IgD-negative memory B cell (primary cell): ENCODE measurements around the gene LIMS2. TPM values are rescaled to one million over a fixed set of nuclear protein-coding genes. Genes with fewer than 3 reads are reported as not detected.

Experiments
- H3K27ac Mint-ChIP-seq, 3 donors: one replicate each; pipeline ENCODE4 v1.8.0; 2020 to 2022; ENCODE audit warnings: mild to moderate bottlenecking in 3 of 3, mixed read lengths in 3 of 3, moderate library complexity in 1 of 3
- H3K27me3 Mint-ChIP-seq: one replicate; pipeline ENCODE4 v1.8.0; 2021; ENCODE audit warnings: mixed read lengths
- H3K36me3 Mint-ChIP-seq: one replicate; pipeline ENCODE4 v1.8.0; 2020; ENCODE audit warnings: mild to moderate bottlenecking, mixed read lengths
- H3K4me1 Mint-ChIP-seq, 3 donors: one replicate each; pipeline ENCODE4 v1.8.0; 2020 to 2022; ENCODE audit warnings: mixed read lengths in 3 of 3, mild to moderate bottlenecking in 1 of 3
- H3K4me3 Mint-ChIP-seq, 4 donors: one replicate each; pipeline ENCODE4 v1.8.0; 2020 to 2022; ENCODE audit warnings: mild to moderate bottlenecking in 4 of 4, mixed read lengths in 4 of 4, moderate library complexity in 3 of 4
- H3K9me3 Mint-ChIP-seq, 3 donors: one replicate each; pipeline ENCODE4 v1.8.0; 2020 to 2021; ENCODE audit warnings: mixed read lengths in 3 of 3, mild to moderate bottlenecking in 1 of 3
- polyA plus RNA-seq: library from polyadenylated mRNA; unstranded; fragments of 300-500 nt; fragmentation: Illumina TruSeq; gene quantifications from one replicate; pipeline ENCODE4 v1.2.3, GENCODE V29; 2021

Gene LIMS2
- polyA plus RNA-seq, 1 donor from 2014 or later, result 35.1 TPM

DNA sequence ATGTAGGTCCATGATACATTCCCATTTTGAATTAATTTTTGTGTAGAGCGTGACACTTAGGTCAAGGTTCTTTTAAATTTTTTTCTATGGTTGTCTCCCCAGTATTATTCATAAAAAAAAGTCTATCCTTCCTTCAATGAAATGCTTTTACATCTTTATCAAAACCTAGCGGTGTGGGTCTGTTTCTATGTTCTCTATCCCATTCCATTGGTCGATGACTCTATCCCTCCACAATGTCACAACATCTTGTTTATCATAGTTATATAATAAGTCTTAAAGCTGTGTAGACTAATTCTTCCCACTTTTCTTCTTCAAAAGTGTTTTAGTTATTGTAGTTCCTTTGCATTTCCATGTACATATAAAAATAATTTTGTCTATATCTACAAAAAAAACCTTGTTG is 76.6 kb downstream of the LIMS2 start:
- Mint-ChIP-seq H3K36me3 (peaks cover 5% of the 10 kb centered on the region), H3K27ac (no peak overlapping the region), H3K27me3 (peaks cover 2% of the 10 kb centered on the region), H3K4me3 (no peak overlapping the region), H3K9me3 (peaks cover 1 to 12% (median 5%) of the 10 kb centered on the region in 3 donors), H3K4me1 (peaks cover 9 to 17% (median 12%) of the 10 kb centered on the region in 3 donors)

DNA sequence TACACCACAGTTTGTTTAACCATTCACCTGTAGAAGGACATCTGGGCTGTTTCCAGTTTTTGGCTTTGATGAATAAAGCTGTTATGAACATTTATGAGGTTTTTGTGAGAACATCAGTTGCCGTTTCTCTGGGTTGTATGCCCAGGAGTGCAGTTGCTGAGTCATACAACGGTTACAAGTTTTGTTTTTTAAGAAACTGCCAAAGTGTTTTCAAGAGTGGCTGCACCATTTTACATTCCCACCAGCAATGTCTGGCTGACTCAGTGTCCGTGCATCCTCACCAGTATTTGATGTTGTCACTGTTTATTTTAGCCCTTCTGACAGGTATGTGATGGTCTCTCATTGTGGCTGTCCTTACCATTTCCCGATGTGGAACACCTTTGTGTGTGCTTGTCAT is 77.3 kb downstream of the LIMS2 start:
- Mint-ChIP-seq H3K4me1 (peaks cover 9 to 17% (median 12%) of the 10 kb centered on the region in 3 donors), H3K27ac (no peak overlapping the region), H3K4me3 (no peak overlapping the region), H3K36me3 (peaks cover under 1% of the 10 kb centered on the region), H3K9me3 (peaks cover 0 to 7% (median under 1%) of the 10 kb centered on the region in 3 donors), H3K27me3 (peaks cover 2% of the 10 kb centered on the region)

DNA sequence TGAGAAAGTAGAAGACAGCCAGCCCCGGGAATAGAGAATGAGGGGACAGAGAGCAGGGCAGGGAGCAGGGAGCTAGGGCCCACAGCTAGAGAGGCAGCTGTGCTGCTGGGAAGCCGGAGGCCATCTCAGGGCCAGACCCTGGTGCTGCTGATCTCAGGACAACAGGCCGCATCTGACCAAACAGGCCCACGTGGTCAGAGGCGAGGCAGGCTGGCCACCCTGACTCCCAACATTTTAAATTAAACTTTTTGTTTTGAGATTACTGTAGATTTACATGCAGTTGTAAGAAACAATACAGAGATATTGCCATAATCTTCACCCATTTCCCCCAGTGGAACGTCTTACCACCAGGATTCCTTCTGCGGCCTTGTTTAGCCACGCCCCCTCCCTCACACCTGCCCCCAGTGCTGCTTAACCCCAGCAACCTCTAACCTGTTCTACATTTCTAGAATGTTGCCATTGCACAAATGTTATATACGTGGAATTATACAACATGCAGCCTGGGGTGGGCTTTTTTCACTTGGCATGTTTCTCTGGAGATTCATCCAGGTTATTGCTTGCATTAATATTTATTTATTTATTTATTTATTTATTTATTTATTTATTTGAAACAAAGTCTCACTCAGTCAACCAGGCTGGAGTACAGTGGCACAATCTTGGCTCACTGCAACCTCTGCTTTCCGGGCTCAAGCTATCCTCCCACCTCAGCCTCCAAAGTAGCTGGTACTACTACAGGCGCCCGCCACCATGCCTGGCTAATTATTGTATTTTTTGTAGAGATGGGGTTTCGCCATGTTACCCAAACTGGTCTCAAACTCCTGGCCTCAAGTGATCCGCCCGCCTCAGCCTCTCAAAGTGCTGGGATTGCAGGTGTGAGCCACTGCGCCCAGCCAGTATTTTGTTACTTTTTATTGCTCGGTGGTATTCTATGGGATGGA is 78.0 kb downstream of the LIMS2 start:
- Mint-ChIP-seq H3K9me3 (peaks cover 0 to 6% (median 0%) of the 10 kb centered on the region in 3 donors), H3K4me3 (no peak overlapping the region), H3K36me3 (no peaks in the 10 kb centered on the region), H3K27me3 (peaks cover 2% of the 10 kb centered on the region), H3K27ac (no peak overlapping the region), H3K4me1 (peaks cover 9 to 17% (median 12%) of the 10 kb centered on the region in 3 donors)

DNA sequence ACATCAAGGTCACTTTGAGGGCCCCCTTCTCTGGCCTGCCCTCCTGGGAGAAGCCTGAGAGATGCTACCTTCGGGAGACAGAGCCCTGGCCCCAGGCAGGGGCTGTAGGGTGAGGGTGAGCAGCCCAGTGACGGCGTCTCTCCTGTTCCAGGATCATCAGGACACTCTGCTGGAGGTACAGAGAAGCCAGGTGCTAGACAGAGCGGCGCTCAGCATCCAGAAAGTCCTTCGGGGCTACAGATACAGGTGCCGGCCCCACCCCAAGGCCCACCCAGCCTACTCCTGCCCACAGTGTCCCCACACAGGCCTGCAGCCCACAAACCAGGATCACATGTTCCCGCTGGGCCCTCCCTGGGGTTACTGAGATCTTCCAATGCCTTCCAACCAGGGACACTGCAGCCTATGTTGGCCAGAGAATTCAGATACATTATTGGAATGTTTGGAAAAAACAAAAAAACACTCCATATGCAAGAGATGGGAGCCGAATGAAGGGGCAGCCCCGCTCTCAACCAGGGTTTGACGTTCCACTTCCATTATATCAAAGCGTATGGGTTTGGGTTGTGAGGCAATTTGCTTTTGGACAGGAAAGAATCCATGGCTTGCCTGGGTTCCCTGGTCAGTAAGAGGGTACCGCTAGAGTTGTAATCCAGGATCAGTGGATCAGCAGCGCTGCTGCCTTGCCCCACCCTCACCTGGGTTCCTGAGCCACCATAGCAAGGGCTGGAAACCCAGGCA is 78.9 kb downstream of the LIMS2 start:
- Mint-ChIP-seq H3K4me1 (peaks cover 9 to 17% (median 16%) of the 10 kb centered on the region in 3 donors), H3K27ac (no peak overlapping the region), H3K36me3 (no peaks in the 10 kb centered on the region), H3K4me3 (no peak overlapping the region), H3K27me3 (peaks cover 2% of the 10 kb centered on the region), H3K9me3 (peaks cover 0 to 6% (median 0%) of the 10 kb centered on the region in 3 donors)

DNA sequence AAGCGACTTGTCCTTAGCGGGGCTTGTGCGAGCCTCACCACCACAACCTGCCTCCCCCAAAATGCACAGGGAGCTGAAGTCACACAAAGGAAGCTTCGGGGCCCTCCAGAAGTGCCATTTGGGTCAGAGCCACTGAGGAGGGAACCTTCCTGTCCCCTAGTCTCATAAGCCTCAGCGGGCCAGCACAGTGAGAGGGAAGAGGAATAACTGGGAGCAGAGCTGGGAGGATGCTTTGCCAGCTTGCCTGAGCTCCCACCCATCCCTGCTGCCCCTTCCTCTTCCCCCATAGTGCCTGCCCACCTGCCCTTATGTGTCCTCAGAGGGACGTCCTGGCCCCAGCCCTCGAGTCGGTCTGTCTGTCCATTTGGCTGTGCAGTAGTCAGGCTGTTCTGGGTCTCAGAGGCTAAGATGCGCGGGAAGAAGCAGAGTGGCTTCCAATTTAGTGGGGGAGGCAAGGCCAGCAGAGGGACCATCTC is 81.2 kb downstream of the LIMS2 start:
- Mint-ChIP-seq H3K27me3 (no peaks in the 10 kb centered on the region), H3K4me1 (peaks cover 9 to 22% (median 16%) of the 10 kb centered on the region in 3 donors), H3K27ac (no peak overlapping the region), H3K36me3 (no peaks in the 10 kb centered on the region), H3K9me3 (peaks cover 0 to 6% (median 0%) of the 10 kb centered on the region in 3 donors), H3K4me3 (peak overlapping the region in 1 of 4 donors; percentile 38)

DNA sequence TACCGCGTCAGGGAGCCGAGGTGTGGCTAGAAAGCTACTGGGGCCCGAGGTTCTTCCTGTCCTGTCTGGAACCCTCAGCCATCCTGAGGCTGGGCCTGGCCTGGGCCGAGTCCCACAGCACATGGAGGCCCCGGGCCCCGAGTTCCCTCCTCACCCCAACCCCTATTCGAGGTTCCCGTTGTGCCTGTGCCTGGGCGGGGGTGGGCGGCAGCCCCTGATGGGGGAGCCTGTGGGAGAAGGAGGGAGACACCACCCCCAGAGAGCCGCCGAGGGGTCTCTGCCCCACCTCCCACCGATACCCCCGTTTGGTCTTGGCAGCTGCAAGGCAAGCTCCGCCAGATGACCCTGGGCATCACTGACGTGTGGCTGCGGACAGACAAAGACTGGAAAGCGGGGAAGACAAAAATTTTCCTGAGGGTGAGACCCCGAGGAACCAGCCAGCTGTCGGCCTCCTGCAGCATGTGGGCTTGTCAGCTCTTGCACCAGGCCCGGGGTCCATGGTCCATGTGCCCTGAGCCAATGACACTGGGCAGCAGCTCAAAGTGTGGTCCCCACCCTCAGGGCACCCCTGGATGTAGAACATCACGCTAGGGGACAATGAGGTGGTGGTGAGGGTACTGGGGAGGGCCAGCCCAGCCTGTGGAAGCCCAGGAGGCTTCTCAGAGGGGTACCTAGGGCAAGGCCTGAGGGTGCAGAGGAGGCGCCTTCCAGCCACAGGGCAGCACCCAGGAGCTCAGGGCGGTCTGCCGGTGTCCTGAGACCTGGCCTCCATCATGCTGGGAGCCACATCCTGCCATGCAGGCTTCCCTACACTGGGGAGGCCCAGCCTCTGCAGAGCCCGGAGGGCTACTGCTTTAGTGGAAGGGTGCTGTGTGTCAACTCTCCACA is 81.9 kb downstream of the LIMS2 start:
- peaks cover 0 to 6% (median 0%) of the 10 kb centered on the region in 3 donors for H3K9me3 Mint-ChIP-seq
- no peak overlapping the region for H3K4me3 Mint-ChIP-seq

DNA sequence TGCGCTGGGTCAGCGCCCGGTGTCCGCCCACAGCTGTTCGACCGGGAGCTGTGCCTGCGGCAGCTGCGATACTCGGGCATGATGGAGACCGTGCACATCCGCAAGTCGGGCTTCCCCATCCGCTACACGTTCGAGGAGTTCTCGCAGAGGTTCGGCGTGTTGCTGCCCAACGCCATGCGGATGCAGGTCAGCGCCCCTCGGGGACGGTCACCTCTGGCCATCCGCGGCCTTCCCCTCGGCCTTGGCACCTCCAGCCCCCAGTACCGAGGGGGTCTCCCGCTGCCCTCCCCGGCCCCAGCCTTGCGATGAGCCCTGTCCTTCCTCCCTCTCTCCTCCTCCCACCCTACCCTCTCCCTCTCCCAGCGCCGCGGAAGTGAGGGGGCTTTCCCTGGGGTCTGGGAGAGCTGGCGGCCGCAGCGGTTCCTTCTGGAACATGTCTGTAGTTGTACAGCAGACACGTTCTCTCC is 82.5 kb downstream of the LIMS2 start:
- H3K36me3 Mint-ChIP-seq, result no peaks in the 10 kb centered on the region
- peaks cover 9 to 22% (median 15%) of the 10 kb centered on the region in 3 donors for H3K4me1 Mint-ChIP-seq
- no peaks in the 10 kb centered on the region for H3K27me3 Mint-ChIP-seq
- no peak overlapping the region for H3K4me3 Mint-ChIP-seq
- H3K9me3 Mint-ChIP-seq, result peaks cover 0 to 6% (median 0%) of the 10 kb centered on the region in 3 donors
- H3K27ac Mint-ChIP-seq, result no peak overlapping the region

More for the DNA sequence above, 81.9 kb downstream of the LIMS2 start:
- Mint-ChIP-seq H3K27me3 (no peaks in the 10 kb centered on the region), H3K4me1 (peaks cover 9 to 22% (median 16%) of the 10 kb centered on the region in 3 donors), H3K36me3 (no peaks in the 10 kb centered on the region), H3K27ac (no peak overlapping the region)

DNA sequence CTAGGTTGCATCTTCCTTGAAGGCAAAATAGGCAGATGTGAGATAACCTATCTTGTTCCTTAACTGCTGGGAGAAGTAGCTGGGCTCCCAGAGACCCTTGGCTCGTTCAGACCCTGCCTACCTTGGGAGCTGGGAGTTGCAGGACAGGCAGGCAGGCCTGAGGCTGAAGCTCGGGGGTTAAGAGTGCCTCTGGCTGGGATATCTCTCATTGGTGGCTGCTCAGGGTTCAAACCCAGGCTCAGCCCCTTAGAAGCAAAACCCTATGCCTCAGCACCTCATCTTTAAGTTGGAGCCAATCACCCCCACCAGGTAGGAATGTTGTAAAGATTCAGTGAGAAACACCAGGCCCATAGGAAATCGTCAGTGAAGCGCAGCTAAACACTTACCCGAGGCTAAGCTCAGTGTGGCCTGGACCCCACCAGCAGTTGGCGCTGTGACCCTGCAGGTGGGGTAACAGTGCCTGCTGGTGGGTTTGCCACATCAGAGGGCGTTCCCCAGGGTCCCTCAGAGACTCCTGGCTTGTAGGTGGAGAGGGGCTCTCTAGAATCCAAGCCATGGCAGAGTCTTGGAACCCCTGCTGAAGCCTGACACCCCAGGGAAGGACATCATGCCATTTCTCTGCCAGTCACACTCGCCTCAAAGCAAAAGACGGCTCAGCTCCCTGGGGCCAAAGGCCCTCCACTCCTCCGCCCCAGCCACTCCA is 84.0 kb downstream of the LIMS2 start:
- Mint-ChIP-seq H3K9me3 (peaks cover 0 to 6% (median 0%) of the 10 kb centered on the region in 3 donors), H3K4me1 (peaks cover 9 to 22% (median 15%) of the 10 kb centered on the region in 3 donors), H3K36me3 (no peaks in the 10 kb centered on the region), H3K27ac (no peak overlapping the region), H3K4me3 (peak overlapping the region in 1 of 4 donors; percentile 23), H3K27me3 (no peaks in the 10 kb centered on the region)

DNA sequence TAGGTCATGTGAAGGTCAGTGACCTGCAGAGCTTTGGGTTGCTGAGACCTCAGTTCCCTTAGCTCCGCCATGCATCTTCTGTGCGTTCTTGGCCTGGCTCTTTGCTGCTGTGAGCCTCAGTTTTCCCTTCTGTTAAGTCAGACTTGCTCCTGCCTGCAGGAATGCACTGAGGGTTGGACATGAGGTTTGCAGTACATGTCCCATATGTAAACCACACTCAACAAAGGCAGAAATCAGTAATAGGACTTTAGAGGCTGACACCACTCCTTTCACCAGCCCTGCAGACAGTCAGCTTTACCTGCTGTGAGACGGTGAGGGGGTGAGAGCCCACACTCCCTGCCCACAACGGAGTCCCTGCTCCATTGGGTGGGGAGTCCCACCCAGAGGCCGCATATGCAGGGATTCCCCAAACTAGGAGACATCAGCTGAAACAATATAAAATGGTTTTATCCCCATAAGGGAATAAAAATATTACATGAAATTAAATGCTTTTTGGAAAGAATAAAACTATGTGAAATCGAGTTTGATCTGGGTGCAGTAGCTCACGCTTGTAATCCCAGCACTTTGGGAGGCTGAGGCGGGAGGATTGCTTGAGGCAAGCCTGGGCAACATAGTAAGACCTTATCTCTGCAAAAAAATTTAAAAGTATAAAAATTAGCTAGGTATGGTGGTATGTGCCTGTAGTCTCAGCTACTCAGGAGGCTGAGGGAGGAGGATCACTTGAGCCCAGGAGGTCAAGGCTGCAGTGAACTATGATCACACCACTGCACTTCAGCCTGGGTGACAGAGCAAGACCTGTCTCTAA is 84.7 kb downstream of the LIMS2 start:
- H3K36me3 Mint-ChIP-seq, result peaks cover 5% of the 10 kb centered on the region
- H3K27ac Mint-ChIP-seq, result no peak overlapping the region
- peaks cover 9 to 24% (median 16%) of the 10 kb centered on the region in 3 donors for H3K4me1 Mint-ChIP-seq
- peaks cover 0 to 3% (median 0%) of the 10 kb centered on the region in 3 donors for H3K9me3 Mint-ChIP-seq
- no peak overlapping the region for H3K4me3 Mint-ChIP-seq
- H3K27me3 Mint-ChIP-seq, result no peaks in the 10 kb centered on the region

DNA sequence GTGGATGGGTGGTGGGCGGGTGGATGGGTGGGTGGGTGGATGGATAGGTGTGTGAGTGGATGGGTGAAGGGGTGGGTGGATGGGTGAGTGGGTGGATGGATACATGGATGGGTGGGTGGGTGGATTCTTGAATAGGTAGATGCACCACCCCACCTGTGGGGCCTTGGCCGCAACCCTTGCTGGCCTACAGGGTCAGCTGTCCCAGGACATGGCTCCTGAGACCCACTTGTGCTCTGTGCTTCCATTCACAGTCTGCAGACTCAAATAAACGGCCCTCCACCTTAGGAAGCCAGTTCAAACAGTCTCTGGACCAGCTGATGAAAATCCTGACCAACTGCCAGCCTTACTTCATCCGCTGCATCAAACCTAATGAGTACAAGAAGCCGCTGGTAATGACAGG is 85.5 kb downstream of the LIMS2 start:
- H3K9me3 Mint-ChIP-seq, result no peaks in the 10 kb centered on the region

DNA sequence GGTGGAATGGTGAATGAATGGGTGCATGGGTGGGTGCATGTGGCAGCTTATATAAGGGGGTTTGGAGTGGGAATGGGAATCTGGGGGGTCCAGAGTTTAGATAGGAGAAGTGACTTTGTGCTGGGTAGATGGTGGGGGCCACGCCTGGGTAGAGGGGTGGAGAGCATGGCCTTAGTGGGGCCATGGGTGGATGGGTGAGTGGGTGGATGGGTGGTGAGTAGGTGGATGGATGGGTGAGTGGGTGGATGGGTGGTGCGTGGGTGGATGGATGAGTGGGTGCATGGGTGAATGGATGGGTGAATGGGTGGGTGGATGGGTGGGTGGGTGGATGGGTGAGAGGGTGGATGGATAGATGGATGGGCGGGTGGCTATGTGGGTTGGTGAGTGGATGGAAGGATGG is 86.0 kb downstream of the LIMS2 start:
- Mint-ChIP-seq H3K27me3 (no peaks in the 10 kb centered on the region), H3K9me3 (no peaks in the 10 kb centered on the region), H3K4me1 (peaks cover 1 to 11% (median 7%) of the 10 kb centered on the region in 3 donors), H3K27ac (no peak overlapping the region), H3K36me3 (peaks cover 5% of the 10 kb centered on the region), H3K4me3 (no peak overlapping the region)

More for the DNA sequence above, 85.5 kb downstream of the LIMS2 start:
- H3K27me3 Mint-ChIP-seq, result no peaks in the 10 kb centered on the region
- peaks cover 5% of the 10 kb centered on the region for H3K36me3 Mint-ChIP-seq
- H3K4me1 Mint-ChIP-seq, result peaks cover 6 to 16% (median 11%) of the 10 kb centered on the region in 3 donors
- H3K27ac Mint-ChIP-seq, result no peak overlapping the region
- H3K4me3 Mint-ChIP-seq, result no peak overlapping the region
